Neural cell (in vitro differentiated cells): ENCODE data around the gene FNBP1.

ENCODE experiments used
- EZH2 ChIP-seq: fragments of 200-600, 300-800 bp; shearing (Covaris generic), sonication (generic); IDR thresholded peaks from 2 replicates; pipeline ENCODE4 v1.6.1; 2014; ENCODE audit warnings: antibody characterized with exemption, low read length, borderline replicate concordance, mild to moderate bottlenecking; ENCODE audit not compliant: insufficient read depth, poor library complexity, severe bottlenecking
- TF ChIP-seq, protein P1 (sequence below): fragments of 450-650 bp; IDR thresholded peaks from 2 replicates; pipeline ENCODE4 v1.5.1; 2014; ENCODE audit warnings: antibody characterized with exemption, mild to moderate bottlenecking, moderate library complexity; ENCODE audit not compliant: poor library complexity, severe bottlenecking

DNA sequence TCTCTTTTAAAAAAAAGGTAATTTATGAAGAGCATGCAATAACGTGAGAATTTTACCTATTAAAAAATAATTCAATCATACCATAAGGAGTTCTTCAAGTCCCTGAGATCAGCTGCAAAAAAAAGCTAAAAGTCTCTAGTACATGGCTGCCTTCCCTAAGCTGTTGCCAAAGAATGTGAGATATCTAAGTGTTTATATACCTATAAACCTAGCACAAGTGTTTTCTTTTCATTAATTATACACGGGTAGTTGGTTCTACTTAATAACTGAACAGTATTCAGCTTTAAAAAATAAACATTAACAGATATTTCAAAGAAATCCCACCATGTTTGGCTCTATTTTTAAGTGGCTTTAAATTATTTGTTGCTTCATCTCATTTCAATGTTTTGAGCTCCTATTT is 25.9 kb downstream of the FNBP1 start:
- TF ChIP-seq, protein P1, sequence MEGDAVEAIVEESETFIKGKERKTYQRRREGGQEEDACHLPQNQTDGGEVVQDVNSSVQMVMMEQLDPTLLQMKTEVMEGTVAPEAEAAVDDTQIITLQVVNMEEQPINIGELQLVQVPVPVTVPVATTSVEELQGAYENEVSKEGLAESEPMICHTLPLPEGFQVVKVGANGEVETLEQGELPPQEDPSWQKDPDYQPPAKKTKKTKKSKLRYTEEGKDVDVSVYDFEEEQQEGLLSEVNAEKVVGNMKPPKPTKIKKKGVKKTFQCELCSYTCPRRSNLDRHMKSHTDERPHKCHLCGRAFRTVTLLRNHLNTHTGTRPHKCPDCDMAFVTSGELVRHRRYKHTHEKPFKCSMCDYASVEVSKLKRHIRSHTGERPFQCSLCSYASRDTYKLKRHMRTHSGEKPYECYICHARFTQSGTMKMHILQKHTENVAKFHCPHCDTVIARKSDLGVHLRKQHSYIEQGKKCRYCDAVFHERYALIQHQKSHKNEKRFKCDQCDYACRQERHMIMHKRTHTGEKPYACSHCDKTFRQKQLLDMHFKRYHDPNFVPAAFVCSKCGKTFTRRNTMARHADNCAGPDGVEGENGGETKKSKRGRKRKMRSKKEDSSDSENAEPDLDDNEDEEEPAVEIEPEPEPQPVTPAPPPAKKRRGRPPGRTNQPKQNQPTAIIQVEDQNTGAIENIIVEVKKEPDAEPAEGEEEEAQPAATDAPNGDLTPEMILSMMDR = no peak
- no peak for TF ChIP-seq EZH2
